ENCODE measurements around the gene PALLD.

- TF ChIP-seq EZH2 (IDR thresholded peaks at IDR 0.05; ENCODE audit: insufficient read depth, poor library complexity, severe bottlenecking) (no peak), EZH2phosphoT487 (IDR thresholded peaks at IDR 0.05; ENCODE audit: insufficient read depth, low read depth) (no peak)
Observed at GRCh38 chr4:168800926-168801325, 304.1 kb downstream of the PALLD start.

All from GM23248 (cell line).